ENCODE measurements around the gene MARVELD3.

GRCh38 chr16:71591917-71592316, 34.1 kb upstream of the MARVELD3 start:
- TF ChIP-seq CTCF (IDR thresholded peaks at IDR 0.05; ENCODE audit: low read length) (no peak), EZH2 (IDR thresholded peaks at IDR 0.05; ENCODE audit: borderline replicate concordance, low read length) (no peak)
